Breast epithelium (tissue), 3 donors: ENCODE data around the gene TBC1D2B.

Experiments used
- CTCF ChIP-seq, 3 donors: fragments of 450-650 bp; IDR thresholded peaks; one replicate each; pipeline ENCODE4 v1.5.1; 2016 to 2017; ENCODE audit warnings: antibody characterized with exemption in 3 of 3, mild to moderate bottlenecking in 3 of 3, moderate library complexity in 3 of 3
- POLR2A ChIP-seq: fragments of 450-650 bp; IDR thresholded peaks from one replicate; pipeline ENCODE4 v1.6.1; 2016; ENCODE audit warnings: antibody characterized with exemption, mild to moderate bottlenecking, moderate library complexity
- POLR2AphosphoS5 ChIP-seq, 3 donors: sonication (generic); formaldehyde crosslinking; IDR thresholded peaks; one replicate each; pipeline ENCODE4 v1.6.1; 2017; ENCODE audit warnings: antibody characterized with exemption in 3 of 3

GRCh38 chr15:77982127-77982490, 95.4 kb downstream of the TBC1D2B start:
- TF ChIP-seq POLR2A (no peak), CTCF (IDR thresholded peaks at IDR 0.05) (no peak), POLR2AphosphoS5 (IDR thresholded peaks at IDR 0.05) (no peak)
